ENCODE measurements around the gene HNRNPA2B1.

- no peak for TF ChIP-seq CTCF (IDR thresholded peaks at IDR 0.05; ENCODE audit: low read depth, low read length)
- TF ChIP-seq EZH2phosphoT487 (IDR thresholded peaks at IDR 0.05; ENCODE audit: low read depth): no peak
Measured at GRCh38 chr7:26155531-26156375, 44.8 kb downstream of the HNRNPA2B1 start.
